ENCODE results near the gene ITGA11.

The ITGA11 gene

DNA sequence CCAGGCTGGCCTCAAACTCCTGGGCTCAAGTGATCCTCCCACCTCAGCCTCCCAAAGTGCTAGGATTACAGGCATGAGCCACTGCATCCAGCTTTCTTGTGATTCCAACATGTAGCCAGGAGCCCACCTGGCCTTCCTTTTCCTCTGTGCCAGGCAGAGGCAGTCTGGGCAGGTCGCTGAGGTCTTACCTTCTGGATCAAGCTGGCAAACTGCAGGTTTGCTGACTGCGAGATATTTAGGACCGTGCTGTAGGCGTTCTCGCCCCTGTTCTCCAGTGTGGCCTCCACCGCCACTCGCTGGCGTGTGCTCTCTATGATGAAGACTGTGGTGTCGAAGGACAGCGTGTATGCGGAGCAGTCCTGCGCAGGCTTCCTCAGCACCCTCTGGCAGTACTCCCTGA is 112.0 kb downstream of the ITGA11 start:
- no peak for ATAC-seq

DNA sequence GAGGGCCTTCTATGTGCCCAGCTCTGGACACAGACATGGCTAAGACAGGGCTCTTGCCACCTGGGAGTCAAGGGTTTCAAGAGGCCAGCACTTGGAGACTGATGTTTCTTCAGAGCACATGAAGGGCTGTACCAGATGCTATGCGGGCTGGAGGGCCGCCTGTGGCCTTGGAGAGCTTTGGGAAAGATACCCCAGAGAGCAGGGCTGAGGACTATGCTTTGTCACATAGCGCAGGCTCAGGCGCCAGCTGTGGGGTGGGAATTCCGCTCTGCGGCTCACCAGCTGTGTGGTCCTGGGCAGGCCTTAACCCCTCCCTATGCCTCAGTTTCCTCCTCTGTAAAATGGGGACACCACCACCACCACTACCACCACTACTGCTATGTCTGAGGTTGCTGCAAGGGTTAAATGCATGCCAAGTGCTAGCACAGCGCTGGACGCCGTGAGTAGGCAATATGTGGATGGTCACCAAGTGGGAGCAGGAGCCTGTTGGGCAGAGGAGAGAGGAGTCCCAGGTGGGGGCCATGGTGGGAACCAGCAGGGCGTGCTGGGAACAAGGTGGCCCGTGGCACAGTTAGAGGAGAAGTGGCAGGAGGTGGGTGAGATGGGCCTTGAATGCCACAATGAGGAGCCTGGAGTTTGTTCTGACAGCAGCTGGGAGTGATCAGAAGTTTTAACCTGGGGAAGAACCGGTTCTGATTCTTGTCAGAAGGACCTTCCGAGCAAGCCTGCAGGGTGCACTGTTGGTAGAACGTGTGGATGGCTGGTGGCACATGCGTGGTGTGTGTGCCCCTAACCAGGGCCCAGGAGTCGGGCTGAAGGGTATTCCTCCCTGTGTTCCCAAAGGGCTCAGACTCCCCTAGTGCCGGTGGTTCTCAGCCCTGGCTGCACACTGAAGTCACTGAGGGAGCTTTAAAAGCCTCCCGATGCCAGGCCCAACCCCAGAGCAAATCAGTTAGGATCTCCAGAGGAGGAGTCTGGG is 112.7 kb downstream of the ITGA11 start:
- ATAC-seq: no peak
- TF ChIP-seq PPARA (CRISPR knock-in tag; IDR thresholded peaks at IDR 0.05; ENCODE audit: borderline replicate concordance) (no peak), ZFP30 (CRISPR knock-in tag; IDR thresholded peaks at IDR 0.05) (no peak), ESRRG (CRISPR knock-in tag; IDR thresholded peaks at IDR 0.05) (no peak), OSR1 (CRISPR knock-in tag; IDR thresholded peaks at IDR 0.05) (no peak), TOX (CRISPR knock-in tag; IDR thresholded peaks at IDR 0.05; ENCODE audit: borderline replicate concordance) (no peak), ARNTL (CRISPR knock-in tag; IDR thresholded peaks at IDR 0.05; ENCODE audit: borderline replicate concordance, low read depth) (no peak)
- TF ChIP-seq, protein P1, sequence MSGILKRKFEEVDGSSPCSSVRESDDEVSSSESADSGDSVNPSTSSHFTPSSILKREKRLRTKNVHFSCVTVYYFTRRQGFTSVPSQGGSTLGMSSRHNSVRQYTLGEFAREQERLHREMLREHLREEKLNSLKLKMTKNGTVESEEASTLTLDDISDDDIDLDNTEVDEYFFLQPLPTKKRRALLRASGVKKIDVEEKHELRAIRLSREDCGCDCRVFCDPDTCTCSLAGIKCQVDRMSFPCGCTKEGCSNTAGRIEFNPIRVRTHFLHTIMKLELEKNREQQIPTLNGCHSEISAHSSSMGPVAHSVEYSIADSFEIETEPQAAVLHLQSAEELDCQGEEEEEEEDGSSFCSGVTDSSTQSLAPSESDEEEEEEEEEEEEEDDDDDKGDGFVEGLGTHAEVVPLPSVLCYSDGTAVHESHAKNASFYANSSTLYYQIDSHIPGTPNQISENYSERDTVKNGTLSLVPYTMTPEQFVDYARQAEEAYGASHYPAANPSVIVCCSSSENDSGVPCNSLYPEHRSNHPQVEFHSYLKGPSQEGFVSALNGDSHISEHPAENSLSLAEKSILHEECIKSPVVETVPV (CRISPR knock-in tag; IDR thresholded peaks at IDR 0.05): no peak
- TF ChIP-seq, protein P2, sequence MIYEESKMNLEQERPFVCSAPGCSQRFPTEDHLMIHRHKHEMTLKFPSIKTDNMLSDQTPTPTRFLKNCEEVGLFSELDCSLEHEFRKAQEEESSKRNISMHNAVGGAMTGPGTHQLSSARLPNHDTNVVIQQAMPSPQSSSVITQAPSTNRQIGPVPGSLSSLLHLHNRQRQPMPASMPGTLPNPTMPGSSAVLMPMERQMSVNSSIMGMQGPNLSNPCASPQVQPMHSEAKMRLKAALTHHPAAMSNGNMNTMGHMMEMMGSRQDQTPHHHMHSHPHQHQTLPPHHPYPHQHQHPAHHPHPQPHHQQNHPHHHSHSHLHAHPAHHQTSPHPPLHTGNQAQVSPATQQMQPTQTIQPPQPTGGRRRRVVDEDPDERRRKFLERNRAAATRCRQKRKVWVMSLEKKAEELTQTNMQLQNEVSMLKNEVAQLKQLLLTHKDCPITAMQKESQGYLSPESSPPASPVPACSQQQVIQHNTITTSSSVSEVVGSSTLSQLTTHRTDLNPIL (CRISPR knock-in tag; IDR thresholded peaks at IDR 0.05; ENCODE audit: low read depth): no peak
- TF ChIP-seq, protein P3, sequence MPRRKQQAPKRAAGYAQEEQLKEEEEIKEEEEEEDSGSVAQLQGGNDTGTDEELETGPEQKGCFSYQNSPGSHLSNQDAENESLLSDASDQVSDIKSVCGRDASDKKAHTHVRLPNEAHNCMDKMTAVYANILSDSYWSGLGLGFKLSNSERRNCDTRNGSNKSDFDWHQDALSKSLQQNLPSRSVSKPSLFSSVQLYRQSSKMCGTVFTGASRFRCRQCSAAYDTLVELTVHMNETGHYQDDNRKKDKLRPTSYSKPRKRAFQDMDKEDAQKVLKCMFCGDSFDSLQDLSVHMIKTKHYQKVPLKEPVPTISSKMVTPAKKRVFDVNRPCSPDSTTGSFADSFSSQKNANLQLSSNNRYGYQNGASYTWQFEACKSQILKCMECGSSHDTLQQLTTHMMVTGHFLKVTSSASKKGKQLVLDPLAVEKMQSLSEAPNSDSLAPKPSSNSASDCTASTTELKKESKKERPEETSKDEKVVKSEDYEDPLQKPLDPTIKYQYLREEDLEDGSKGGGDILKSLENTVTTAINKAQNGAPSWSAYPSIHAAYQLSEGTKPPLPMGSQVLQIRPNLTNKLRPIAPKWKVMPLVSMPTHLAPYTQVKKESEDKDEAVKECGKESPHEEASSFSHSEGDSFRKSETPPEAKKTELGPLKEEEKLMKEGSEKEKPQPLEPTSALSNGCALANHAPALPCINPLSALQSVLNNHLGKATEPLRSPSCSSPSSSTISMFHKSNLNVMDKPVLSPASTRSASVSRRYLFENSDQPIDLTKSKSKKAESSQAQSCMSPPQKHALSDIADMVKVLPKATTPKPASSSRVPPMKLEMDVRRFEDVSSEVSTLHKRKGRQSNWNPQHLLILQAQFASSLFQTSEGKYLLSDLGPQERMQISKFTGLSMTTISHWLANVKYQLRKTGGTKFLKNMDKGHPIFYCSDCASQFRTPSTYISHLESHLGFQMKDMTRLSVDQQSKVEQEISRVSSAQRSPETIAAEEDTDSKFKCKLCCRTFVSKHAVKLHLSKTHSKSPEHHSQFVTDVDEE (CRISPR knock-in tag; IDR thresholded peaks at IDR 0.05): no peak

More for the DNA sequence above, 112.0 kb downstream of the ITGA11 start:
- TF ChIP-seq ZC3H10 (CRISPR knock-in tag; IDR thresholded peaks at IDR 0.05) (no peak), TOX (CRISPR knock-in tag; IDR thresholded peaks at IDR 0.05; ENCODE audit: borderline replicate concordance) (no peak), ARNTL (CRISPR knock-in tag; IDR thresholded peaks at IDR 0.05; ENCODE audit: borderline replicate concordance, low read depth) (no peak), CSDC2 (CRISPR knock-in tag; IDR thresholded peaks at IDR 0.05) (no peak)
- TF ChIP-seq, protein P4, sequence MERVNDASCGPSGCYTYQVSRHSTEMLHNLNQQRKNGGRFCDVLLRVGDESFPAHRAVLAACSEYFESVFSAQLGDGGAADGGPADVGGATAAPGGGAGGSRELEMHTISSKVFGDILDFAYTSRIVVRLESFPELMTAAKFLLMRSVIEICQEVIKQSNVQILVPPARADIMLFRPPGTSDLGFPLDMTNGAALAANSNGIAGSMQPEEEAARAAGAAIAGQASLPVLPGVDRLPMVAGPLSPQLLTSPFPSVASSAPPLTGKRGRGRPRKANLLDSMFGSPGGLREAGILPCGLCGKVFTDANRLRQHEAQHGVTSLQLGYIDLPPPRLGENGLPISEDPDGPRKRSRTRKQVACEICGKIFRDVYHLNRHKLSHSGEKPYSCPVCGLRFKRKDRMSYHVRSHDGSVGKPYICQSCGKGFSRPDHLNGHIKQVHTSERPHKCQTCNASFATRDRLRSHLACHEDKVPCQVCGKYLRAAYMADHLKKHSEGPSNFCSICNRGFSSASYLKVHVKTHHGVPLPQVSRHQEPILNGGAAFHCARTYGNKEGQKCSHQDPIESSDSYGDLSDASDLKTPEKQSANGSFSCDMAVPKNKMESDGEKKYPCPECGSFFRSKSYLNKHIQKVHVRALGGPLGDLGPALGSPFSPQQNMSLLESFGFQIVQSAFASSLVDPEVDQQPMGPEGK (CRISPR knock-in tag; IDR thresholded peaks at IDR 0.05; ENCODE audit: borderline replicate concordance): no peak
- TF ChIP-seq, protein P2 (CRISPR knock-in tag; IDR thresholded peaks at IDR 0.05; ENCODE audit: low read depth): no peak
- TF ChIP-seq, protein P1 (CRISPR knock-in tag; IDR thresholded peaks at IDR 0.05): no peak

DNA sequence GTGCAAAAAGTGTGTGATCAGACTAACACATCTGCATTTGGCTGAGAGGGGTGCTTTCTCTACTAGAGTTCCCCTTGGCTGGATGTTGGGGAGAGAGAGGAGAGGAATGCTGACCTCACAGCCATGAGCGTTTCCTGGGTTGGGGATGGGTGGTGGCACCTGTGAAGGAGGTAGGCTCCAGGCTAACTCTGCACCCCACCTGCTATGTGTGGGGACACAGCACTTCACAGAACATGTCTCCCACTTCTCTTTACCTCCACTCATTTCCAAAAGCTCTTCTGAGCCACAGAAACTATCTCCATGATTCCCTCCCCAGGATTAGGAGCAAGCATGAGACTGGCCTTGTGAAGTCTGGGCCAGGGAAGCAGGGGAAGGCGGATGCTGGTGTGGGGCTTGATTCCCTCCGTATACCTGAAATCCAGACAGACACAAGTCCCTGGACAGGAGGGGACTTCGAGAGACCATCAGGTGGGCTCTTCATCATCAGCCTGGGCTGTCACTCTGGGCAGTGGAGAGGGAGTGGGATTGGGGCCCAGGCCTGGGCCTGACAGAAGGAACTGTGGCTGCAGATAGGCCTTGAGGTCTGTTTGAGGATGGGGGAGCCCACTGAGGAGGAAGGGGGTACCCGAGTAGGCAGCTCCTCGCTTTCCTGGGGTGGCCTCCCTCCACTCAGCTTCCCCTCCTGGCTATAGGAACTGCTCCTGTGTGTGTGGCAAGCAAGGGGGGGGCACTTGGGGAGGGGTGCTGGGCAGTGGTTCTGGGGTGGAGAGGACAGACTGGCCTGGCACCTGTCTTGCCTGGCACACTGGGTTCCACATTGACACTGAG is 113.7 kb downstream of the ITGA11 start:
- ATAC-seq: no peak
- no peak for TF ChIP-seq ZNF565 (CRISPR knock-in tag; conservative IDR thresholded peaks at IDR 0.05; ENCODE audit: low read depth)
- TF ChIP-seq GLIS3 (CRISPR knock-in tag; IDR thresholded peaks at IDR 0.05): no peak
- no peak for TF ChIP-seq ZNF8 (CRISPR knock-in tag; IDR thresholded peaks at IDR 0.05)
- TF ChIP-seq TOX (CRISPR knock-in tag; IDR thresholded peaks at IDR 0.05; ENCODE audit: borderline replicate concordance): no peak
- TF ChIP-seq ISL1 (CRISPR knock-in tag; IDR thresholded peaks at IDR 0.05): no peak
- TF ChIP-seq RARB (CRISPR knock-in tag; IDR thresholded peaks at IDR 0.05): no peak
- TF ChIP-seq, protein P5, sequence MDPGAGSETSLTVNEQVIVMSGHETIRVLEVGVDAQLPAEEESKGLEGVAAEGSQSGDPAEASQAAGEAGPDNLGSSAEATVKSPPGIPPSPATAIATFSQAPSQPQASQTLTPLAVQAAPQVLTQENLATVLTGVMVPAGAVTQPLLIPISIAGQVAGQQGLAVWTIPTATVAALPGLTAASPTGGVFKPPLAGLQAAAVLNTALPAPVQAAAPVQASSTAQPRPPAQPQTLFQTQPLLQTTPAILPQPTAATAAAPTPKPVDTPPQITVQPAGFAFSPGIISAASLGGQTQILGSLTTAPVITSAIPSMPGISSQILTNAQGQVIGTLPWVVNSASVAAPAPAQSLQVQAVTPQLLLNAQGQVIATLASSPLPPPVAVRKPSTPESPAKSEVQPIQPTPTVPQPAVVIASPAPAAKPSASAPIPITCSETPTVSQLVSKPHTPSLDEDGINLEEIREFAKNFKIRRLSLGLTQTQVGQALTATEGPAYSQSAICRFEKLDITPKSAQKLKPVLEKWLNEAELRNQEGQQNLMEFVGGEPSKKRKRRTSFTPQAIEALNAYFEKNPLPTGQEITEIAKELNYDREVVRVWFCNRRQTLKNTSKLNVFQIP (CRISPR knock-in tag; IDR thresholded peaks at IDR 0.05; ENCODE audit: borderline replicate concordance, low read depth): no peak
- TF ChIP-seq PPARA (CRISPR knock-in tag; IDR thresholded peaks at IDR 0.05; ENCODE audit: borderline replicate concordance): no peak
- TF ChIP-seq ZC3H10 (CRISPR knock-in tag; IDR thresholded peaks at IDR 0.05): no peak
- no peak for TF ChIP-seq ZFP30 (CRISPR knock-in tag; IDR thresholded peaks at IDR 0.05)
- TF ChIP-seq, protein P3 (CRISPR knock-in tag; IDR thresholded peaks at IDR 0.05): no peak

All from SK-N-SH treated with all-trans-retinoic acid at 6 μM for 48 hours (cell line).